Lower leg skin (tissue), 3 donors: Measurements from ENCODE around the gene SYNGR3.

ENCODE experiments used
- CTCF ChIP-seq, 3 donors: fragments of 450-650 bp; IDR thresholded peaks; one replicate each; pipeline ENCODE4 v1.5.1; 2016; ENCODE audit warnings: antibody characterized with exemption in 3 of 3, mild to moderate bottlenecking in 3 of 3, moderate library complexity in 2 of 3
- POLR2A ChIP-seq, 2 donors: fragments of 450-650 bp; IDR thresholded peaks; one replicate each; pipeline ENCODE4 v1.6.1; 2016 to 2017; ENCODE audit warnings: antibody characterized with exemption in 2 of 2, mild to moderate bottlenecking in 1 of 2, moderate library complexity in 1 of 2

GRCh38 chr16:1981398-1981836 lies 8.4 kb upstream of the SYNGR3 start, which contains the start of gene NOXO1:
- TF ChIP-seq CTCF (IDR thresholded peaks at IDR 0.05): no peak
- TF ChIP-seq POLR2A (IDR thresholded peaks at IDR 0.05): no peak
